OCI-M2 (cell line): ENCODE measurements around the gene SLC35E2B.
"Not testable (repeated sequence)": the region's sequence is repeated elsewhere in the genome, so short reads cannot be mapped to it uniquely, and the experiment has no call there.

ENCODE experiments used
- DNase-seq: peaks from one replicate; lab custom pipeline; 2025; ENCODE audit not compliant: unreplicated experiment; lab: John Stamatoyannopoulos, UW

The SLC35E2B gene

GRCh38 chr1:1692714-1693647 lies at the start of gene SLC35E2B:
SLC35E2B (minus strand) TSS chr1:1692795; CDS start chr1:1676699, 16,096 bp downstream.
- peak; percentile 15 for DNase-seq

DNA sequence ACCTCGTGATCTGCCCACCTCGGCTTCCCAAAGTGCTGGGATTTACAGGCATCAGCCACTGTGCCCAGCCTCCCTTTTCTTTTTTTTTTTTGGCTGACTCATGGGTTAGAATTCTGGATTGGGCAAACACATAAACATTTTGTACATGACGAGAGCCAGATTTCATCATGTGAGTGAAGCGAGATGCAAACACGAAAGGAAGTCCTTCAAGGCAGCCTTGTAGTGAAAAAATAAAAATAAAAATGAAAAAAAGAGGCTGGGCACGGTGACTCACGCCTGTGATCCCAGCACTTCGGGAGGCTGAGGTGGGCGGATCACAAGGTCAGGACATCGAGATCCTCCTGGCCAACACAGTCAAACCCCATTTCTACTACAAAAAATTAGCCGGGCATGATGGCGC lies 48.4 kb upstream of the SLC35E2B start:
- DNase-seq = not testable (repeated sequence)

DNA sequence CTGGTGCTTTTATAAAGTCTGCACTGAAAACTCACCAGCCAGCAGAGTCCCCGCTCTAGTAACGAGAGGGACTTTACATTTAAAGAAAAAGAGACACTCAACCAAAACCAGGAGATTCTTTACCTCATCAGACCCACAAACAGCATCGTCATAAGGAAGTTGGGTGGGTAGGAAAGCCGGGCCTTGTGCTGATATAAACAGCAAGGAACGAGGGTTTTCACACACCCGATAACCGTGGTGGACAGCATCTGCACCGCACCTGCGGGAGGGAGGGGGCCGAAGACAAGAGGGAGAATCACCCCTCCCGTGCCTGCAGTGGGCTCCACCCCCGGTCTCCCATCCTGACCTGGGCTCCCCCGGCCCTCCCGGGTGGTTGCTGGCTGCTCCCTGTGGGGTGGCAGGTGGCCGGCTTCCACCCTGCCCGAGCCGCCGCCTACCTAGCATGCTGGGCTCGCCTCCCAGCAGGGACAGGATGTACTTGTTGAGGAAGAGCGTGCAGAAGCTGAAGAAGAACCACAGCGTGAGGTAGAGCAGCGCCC lies 46.3 kb upstream of the SLC35E2B start:
- not testable (repeated sequence) for DNase-seq

- DNase-seq = not testable (repeated sequence)
These were observed 45.3 kb upstream of the SLC35E2B start for GRCh38 chr1:1737675-1738590.

DNA sequence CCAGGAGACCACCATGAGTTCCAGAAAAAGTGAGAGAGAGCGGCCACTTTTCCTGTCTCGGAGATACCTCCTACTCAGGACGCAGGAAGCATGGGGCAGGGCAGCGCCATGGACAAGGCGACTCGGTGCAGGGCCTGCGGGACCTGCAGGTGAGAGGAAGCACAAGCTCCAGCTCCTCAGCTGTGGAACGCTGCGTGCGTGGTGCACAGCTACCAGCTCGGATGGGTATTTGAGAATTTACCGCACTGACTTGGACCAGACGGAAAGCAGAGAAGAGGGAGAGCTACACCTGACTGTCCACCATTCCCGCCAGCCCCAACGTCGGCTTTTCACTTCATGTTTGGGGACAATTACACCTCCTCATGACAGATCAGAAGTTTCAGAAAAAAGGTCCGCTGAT lies 39.8 kb upstream of the SLC35E2B start:
- no peak for DNase-seq

- no peak for DNase-seq
These were observed 38.3 kb upstream of the SLC35E2B start for GRCh38 chr1:1730870-1731269.

- not testable (repeated sequence) for DNase-seq
These were observed 37.6 kb upstream of the SLC35E2B start for GRCh38 chr1:1730230-1730629.

- DNase-seq = not testable (repeated sequence)
These were observed 36.7 kb upstream of the SLC35E2B start for GRCh38 chr1:1729116-1729816.

DNA sequence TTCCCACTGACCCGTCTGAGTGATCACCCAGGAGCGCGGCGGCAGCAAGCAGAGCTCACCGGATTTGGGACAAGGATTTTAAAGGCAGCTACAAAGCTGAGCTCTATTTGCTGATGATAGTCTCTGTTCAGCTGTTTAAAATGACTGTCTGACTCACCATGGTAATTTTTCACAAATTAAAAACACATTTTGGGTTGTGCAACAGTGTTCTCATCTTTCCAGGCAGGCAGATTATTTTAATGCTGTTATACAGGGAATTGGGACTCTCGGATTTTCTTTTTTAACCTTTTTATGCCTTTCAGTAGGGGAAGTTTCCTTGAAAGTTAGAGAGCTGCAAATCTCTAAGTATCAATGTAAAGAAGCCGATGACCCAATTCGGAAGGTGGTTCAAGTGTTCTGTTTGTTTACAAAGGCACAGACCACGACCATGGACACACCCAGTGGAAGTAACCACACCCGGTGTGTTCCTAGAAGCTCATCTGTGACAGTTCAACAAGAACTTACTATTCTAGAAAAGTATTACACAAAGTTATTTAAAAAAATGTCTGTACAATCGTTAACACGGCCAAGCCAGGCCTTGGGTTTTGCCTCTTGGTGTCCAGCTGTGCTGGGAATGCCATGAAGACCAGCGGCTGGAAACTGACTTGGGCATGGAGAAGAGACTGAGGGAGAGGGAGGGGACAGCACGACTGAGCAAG lies 35.9 kb upstream of the SLC35E2B start:
- DNase-seq = not testable (repeated sequence)

DNA sequence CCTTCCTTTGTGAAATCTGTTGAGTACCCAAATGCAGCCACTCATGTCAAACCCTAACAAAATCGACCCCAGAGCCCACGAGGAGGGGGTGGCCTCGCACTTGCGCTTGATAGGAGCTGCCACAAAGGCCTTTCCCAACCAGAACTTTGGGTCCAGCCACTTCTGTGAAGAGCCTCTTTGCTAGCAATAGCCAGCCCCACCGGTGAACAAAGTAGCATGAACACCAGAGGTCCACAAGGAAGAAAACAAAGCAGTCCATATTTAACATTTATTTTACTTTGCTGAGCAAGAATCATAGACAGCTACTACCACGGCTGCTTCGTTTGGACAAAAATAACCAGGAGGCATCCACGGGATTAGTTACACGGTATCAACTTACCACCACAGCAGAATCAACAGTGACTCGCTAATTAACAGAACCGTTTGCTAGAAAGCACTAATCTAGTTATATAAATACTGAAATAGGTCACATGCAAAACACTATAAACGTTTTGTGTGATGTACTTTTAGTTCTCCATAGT lies 34.6 kb upstream of the SLC35E2B start:
- not testable (repeated sequence) for DNase-seq

DNA sequence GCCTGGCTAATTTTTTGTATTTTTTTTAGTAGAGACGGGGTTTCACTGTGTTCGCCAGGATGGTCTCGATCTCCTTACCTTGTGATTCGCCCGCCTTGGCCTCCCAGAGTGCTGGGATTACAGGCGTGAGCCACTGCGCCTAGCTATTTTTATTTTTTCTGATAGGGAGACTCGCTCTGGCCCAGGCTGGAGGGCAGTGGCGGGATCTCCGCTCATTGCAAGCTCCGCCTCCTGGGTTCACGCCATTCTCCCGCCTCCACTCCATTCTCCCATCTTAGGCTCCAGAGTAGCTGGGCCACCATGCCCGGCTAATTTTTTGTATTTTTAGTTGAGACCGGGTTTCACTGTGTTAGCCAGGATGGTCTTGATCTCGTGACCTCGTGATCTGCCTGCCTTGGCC lies 33.5 kb upstream of the SLC35E2B start:
- DNase-seq = not testable (repeated sequence)

- DNase-seq = peak; percentile 79
These were observed 31.7 kb upstream of the SLC35E2B start, which contains the start of gene CDK11A for GRCh38 chr1:1724035-1724864. CDK11A (minus strand) TSS chr1:1724357; CDS start chr1:1722818, 1,539 bp downstream.

DNA sequence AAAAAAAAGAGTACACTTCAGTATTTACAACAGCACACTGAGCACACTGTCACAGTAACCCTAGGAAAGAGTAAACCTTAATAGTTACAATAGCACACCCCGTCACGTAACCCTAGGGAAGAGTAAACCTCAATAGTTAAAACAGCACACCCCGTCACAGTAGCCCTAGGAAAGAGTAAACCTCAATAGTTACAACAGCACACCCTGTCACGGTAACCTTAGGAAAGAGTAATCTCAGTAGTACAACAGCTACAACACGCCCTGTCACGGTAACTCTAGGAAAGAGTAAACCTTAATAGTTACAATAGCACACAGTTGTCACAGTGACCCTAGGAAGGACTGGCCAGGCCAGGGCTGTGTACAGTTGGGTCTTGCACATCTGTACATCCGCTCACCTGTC lies 28.6 kb upstream of the SLC35E2B start:
- DNase-seq = no peak

- DNase-seq = peak; percentile 5
These were observed 22.7 kb upstream of the SLC35E2B start for GRCh38 chr1:1715109-1715883.

DNA sequence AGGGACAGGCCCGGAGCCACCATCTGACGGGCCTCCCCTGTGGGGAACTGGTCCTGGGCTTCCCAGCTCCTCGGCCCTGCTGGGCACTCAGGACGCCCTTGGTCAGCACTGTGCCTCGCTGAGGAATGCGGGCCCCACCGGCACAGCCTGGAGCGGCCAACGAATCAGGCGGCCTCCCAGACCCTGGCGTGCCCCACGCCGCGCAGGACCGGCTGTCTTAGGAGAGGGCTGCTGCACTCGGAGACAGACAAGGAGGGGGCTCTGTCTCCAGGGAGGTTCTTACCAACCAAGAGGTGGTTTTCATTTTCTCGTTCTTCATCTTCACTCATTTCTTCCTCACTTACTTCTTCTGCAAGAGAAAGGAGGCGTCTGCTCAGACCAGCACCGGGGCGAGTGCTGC lies 15.3 kb upstream of the SLC35E2B start:
- DNase-seq = not testable (repeated sequence)

DNA sequence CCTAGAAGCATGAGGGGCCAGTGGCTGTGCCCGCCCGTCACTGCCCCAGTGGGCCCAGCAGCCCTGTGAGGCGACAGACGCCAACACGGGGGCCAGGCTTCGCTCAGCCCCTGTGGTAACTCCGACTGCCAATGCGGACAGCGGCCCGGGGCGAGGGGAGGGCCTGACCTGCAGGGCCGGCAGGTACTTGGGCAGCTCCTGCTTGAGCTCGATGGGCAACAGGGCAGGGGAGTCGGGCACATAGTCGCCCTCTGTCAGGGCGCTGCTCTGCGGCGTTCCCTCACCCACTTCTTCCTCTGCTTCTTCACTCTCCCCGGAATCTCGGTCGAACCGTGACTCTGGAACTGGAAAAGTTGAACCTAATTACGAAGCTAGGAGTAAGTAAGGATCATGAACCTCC lies 14.6 kb upstream of the SLC35E2B start:
- not testable (repeated sequence) for DNase-seq

- DNase-seq = not testable (repeated sequence)
These were observed 13.0 kb upstream of the SLC35E2B start for GRCh38 chr1:1705623-1706022.
